ENCODE measurements around the gene LVRN. TPM values are rescaled to one million over a fixed set of nuclear protein-coding genes. Genes with fewer than 3 reads are reported as not detected.

Gene LVRN
- total RNA-seq, 3 donors from 2014 or later: 1.0 to 1.8 (median 1.6) TPM

- no peaks in the 10 kb centered on the region for H3K4me1 ChIP-seq (ENCODE audit: low read depth)
- no peak for ATAC-seq
Observed at GRCh38 chr5:116068028-116068632, 105.9 kb downstream of the LVRN start.

GRCh38 chr5:116071211-116071610, 108.9 kb downstream of the LVRN start:
- intact Hi-C loops (cut with DNase I, micrococcal nuclease): no loop called here
- no peak for TF ChIP-seq CTCF (IDR thresholded peaks at IDR 0.05)

More at GRCh38 chr5:116068028-116068632, 105.9 kb downstream of the LVRN start:
- DNase-seq: peak in 1 of 3 donors; percentile 76
- TF ChIP-seq CTCF (IDR thresholded peaks at IDR 0.05): peak; percentile 23
- H3K9me3 ChIP-seq: no peaks in the 10 kb centered on the region
- no peak overlapping the region for H3K4me3 ChIP-seq
- intact Hi-C loops (cut with DNase I, micrococcal nuclease): no loop called here
- H3K36me3 ChIP-seq (ENCODE audit: low read depth): no peaks in the 10 kb centered on the region

GRCh38 chr5:116075191-116075831, 113.0 kb downstream of the LVRN start:
- ATAC-seq: peak; percentile 25
- peak in 1 of 3 donors; percentile 10 for DNase-seq
- Histone ChIP-seq H3K9me3 (no peaks in the 10 kb centered on the region), H3K4me1 (ENCODE audit: low read depth) (no peaks in the 10 kb centered on the region), H3K4me3 (no peak overlapping the region), H3K36me3 (ENCODE audit: low read depth) (no peaks in the 10 kb centered on the region)
- no peak for TF ChIP-seq CTCF (IDR thresholded peaks at IDR 0.05)
- intact Hi-C loops (cut with DNase I, micrococcal nuclease): no loop called here

More at GRCh38 chr5:116071211-116071610, 108.9 kb downstream of the LVRN start:
- no peaks in the 10 kb centered on the region for H3K9me3 ChIP-seq
- no peak for ATAC-seq
- no peaks in the 10 kb centered on the region for H3K36me3 ChIP-seq (ENCODE audit: low read depth)
- H3K4me1 ChIP-seq (ENCODE audit: low read depth): no peaks in the 10 kb centered on the region
- no peak for DNase-seq
- H3K4me3 ChIP-seq: no peak overlapping the region

GRCh38 chr5:116076496-116076895, 114.2 kb downstream of the LVRN start:
- Histone ChIP-seq H3K9me3 (no peaks in the 10 kb centered on the region), H3K4me1 (ENCODE audit: low read depth) (no peaks in the 10 kb centered on the region), H3K4me3 (no peak overlapping the region), H3K36me3 (ENCODE audit: low read depth) (no peaks in the 10 kb centered on the region)
- DNase-seq (peak in 1 of 3 donors; percentile 7), ATAC-seq (peak; percentile 55)
- no peak for TF ChIP-seq CTCF (IDR thresholded peaks at IDR 0.05)
- intact Hi-C loops (cut with DNase I, micrococcal nuclease): no loop called here

Other genes with a start within 250 kb of the LVRN start
- 1 to 10 TPM in 2 of 3 donors, not detected in 1; 2.0 to 3.0 TPM for gene CDO1, start 145.8 kb upstream of the LVRN start, total RNA-seq
- gene ATG12, start 120.9 kb upstream of the LVRN start, total RNA-seq: 10 to 100 TPM; 31.9 to 39.2 (median 37.5) TPM
- 10 to 100 TPM; 75.5 to 94.8 (median 76.2) TPM for gene AP3S1, start 120.5 kb upstream of the LVRN start, total RNA-seq
- not detected for gene ARL14EPL, start 70.0 kb downstream of the LVRN start, total RNA-seq
- gene COMMD10, start 122.5 kb downstream of the LVRN start, total RNA-seq: 10 to 100 TPM; 20.6 to 31.1 (median 29.0) TPM